Fibroblast of skin of left biceps (primary cell): ENCODE results near the gene RPL28.

Experiments used
- DNase-seq, 2 experiments: peaks; one replicate each; pipeline ENCODE4 v3.0.0-alpha.2; 2013; ENCODE audit warnings: low read depth in 2 of 2

The RPL28 gene

GRCh38 chr19:55353356-55353802, 32.4 kb upstream of the RPL28 start:
- no peak for DNase-seq

DNA sequence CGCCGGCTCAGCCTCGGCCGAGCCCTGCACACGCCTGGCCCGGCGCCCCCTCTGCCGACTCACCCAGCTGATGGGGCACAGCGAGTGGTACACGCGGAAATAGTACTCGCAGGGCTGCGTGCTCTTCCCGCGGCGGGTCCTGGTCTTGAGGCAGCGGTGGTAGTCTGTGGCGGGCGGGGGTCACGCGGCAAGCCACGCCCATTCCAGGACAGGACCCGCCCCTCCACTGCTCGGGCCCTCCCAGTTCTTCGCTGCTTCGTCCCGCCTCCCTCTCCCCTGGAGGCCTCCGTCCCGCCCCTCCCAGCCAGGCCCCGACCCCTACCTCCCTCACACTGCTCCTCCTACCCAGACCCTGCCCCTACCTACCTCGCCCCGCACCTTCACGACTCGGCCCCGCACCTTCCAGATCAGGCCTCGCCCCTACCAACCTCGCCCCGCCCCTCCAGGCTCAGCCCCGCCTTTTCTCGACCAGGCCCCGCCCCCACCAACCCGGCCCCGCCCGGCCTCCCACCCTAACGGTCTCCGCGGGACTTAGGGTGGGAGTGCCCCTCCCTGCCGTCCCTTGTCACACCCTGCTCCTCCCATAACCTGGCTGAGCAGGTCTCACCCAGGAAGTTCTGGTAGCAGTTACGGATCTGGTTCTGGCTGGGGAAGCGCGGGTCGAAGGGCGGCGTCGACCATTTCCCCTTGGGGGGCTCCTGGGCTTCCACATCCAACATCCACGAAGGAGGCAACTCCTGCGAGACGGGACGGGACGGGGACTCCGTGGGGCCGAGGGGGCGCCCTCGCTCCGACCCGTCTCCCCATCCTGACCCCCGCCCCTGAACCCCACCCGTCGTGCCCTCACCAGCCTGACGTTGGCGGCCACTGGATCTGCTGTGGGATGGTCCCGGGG, 31.7 kb upstream of the RPL28 start:
- no peak for DNase-seq

- no peak for DNase-seq
Observed at GRCh38 chr19:55354698-55355212, 31.0 kb upstream of the RPL28 start, which contains the start of gene COX6B2. COX6B2 (minus strand) TSS chr19:55354719; CDS start chr19:55354521, 198 bp downstream.

GRCh38 chr19:55355213-55355821, 30.4 kb upstream of the RPL28 start:
- no peak for DNase-seq

DNA sequence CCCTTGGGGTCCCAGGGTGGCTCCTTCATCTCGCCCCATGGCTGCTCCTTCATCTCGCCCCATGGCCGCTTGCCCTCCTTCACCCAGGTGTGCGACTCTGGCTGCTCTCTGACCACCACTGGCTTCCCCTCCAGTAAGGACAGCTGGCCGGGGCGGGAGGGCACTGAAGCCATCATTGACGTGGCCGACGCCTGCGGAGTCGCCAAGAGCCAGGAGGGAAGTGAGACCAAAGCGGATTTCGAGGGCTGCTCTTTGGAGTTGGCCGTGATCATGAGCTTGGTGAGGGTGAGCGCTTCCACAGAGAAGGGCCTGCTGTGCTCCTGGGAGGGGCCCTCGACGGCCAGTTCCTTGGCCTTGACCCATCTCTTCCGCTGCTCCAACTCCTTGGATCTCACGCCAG, 27.2 kb upstream of the RPL28 start:
- DNase-seq = no peak

DNA sequence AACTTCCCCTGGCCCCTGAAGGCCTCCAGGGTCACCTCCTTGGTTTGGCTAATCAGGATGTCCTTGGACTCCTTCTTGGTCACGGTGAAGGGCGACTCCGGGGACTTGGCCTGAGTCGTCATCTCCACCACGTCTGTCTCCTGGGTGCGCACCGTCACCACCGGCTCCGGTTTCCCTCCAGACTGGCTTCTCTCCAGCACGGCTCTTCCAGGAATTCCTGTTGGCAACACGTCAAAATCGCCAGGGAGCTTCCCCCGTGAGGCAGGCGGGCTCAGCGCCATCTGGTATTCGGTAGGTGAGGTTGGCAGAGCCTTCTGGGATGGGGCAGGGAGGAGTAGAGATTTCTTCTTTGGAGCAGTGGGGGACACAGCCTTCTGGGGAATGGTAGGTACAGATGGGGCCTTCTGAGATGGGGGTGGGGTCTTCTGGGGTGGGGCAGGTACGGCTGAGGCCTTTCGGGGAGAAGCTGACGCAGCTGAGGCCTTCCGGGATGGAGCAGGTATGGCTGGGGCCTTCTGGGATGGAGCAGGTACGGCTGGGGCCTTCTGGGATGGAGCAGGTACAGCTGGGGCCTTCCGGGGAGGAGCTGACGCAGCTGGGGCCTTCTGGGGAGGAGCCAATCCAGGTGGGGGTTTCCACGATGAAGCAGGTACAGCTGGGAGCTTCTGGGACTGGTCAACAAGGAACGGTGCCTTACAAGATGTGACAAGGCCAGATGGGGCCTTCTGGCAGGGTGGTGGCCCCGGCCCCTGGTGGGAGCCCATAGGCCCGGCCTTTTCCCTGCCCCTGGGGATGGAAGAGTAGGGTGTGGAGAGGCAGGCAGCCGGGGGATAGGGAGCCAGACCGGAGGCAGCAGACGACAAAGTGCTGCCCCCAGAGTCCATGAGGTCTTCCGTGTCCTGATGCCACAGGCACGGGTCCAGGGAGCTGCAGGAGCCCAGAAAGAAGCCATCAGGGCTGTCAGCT, 26.5 kb upstream of the RPL28 start:
- DNase-seq = no peak

DNA sequence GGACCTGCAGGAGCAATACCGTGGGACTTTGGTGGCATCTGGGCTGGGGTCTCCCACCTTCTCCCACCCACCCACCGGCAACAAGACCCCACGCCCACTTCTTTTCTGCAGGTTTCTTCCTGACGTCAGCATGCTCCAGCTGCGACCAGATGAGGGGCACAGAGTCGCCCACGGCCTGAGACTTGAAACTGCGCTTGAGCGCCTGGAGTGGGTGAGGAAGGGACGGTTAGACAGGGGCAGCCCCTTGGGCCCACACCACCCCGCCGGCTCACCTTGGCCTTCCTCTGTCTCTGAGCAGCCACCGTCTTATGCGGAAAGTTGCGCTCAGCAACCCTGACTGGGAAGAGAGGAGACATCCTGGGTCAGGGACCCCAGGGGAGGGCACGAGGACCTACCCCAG, 24.8 kb upstream of the RPL28 start:
- no peak for DNase-seq

- no peak for DNase-seq
Observed at GRCh38 chr19:55362174-55362989, 23.4 kb upstream of the RPL28 start.

- no peak for DNase-seq
Observed at GRCh38 chr19:55362990-55363716, 22.6 kb upstream of the RPL28 start, which contains the start of gene GARIN5B. GARIN5B (minus strand) TSS chr19:55363260; CDS start chr19:55363066, 194 bp downstream.

DNA sequence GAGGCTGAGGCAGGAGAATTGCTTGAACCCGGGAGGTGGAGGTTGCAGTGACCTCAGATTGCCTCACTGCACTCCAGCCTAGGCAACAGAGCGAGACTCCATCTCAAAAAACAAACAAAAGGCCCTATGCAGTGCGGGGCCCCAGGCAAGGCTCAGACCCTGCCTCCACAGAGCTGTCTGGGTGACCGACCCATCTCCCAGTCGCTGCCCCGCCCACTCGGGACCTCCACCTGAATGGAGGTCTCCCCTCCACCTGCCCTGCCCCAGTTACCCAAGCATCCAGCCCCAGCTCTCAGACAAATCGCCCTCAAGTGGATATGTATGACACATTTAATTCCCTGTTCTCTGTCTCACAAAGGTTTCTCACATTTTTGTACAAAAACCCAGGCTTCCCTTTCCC, 20.5 kb upstream of the RPL28 start:
- DNase-seq = no peak

DNA sequence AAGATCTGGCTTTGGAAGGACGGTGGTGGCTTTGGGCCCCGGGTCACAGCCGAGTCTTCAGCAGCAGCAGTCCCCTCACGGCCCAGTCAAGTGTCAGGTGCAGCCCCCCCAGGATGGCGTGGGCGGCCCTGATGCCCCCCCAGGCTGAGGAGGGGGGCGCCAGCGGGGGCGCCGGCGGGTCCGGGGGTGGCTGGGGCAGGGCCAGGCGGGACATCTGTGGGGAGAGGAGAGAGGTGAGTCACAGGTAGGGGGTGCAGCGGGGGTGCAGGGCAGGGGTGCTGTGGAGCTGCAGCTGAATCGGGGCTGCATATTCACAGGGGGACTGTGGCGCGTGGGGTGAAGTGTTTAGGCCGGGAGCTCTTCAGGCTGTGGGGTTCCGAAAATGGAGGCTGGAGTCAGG, 19.8 kb upstream of the RPL28 start:
- no peak for DNase-seq

DNA sequence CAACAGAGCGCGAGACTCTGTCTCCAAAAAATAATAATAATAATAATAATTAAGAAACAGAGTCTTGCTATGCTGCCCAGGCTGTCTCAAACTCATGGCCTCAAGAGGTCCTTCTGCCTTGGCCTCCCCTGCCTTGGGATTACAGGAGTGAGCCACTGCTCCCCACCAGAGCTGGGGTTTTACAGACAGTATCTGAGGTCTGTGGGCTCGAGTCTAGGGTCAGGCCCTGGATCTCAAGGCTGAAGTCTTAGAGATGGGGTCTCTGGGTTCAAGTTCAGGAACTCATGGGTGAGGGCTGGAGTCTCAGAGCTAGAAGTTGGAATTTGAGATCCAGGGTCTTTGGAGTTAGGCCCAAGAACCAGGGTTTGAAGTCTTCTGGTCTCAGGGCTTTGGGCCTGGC, 18.9 kb upstream of the RPL28 start:
- DNase-seq = no peak

GRCh38 chr19:55368106-55368505, 17.6 kb upstream of the RPL28 start:
- DNase-seq = no peak

DNA sequence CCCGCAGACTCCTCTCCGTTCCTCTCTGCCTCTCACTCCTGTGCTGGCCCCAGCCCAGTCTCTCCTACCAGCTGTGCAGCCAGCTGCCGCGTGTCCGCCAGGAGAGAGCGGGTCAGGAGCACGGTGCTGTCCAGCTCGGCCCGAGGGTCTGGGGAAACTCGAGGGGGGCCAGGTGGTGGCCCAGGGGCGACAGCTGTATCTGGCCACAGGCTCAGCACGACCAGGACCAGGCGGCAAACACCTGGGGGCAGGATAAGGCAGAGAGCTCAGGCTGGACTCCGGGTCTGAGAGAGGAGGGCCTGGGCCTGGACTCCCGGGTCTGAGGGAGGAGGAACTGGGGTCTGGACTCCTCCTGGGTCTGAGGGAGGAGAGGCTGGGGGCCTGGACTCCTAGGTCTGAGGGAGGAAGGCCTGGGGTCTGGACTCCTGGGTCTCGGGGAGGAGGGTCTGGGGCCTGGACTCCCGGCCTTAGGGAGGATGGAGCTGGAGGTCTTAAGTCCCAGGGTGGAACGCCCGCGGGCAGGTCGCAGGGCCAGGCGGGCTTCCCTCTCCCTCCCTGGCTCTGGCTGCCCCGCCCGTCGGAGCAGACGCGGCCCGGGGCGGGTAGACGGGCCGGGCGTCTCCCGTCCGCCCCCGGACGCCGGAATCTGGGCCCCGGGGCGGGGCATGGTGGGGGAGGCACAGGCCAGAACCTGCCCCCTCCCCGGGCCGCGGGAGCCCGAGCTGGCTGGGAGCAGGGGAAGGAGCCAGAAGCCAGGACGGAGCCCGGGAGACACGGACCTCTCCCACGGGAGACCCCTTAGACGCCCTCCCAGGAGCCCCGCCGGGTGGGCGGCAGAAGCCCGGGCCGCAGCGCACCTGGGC, 16.8 kb upstream of the RPL28 start:
- peak in 1 of 2 experiments; percentile 31 for DNase-seq

DNA sequence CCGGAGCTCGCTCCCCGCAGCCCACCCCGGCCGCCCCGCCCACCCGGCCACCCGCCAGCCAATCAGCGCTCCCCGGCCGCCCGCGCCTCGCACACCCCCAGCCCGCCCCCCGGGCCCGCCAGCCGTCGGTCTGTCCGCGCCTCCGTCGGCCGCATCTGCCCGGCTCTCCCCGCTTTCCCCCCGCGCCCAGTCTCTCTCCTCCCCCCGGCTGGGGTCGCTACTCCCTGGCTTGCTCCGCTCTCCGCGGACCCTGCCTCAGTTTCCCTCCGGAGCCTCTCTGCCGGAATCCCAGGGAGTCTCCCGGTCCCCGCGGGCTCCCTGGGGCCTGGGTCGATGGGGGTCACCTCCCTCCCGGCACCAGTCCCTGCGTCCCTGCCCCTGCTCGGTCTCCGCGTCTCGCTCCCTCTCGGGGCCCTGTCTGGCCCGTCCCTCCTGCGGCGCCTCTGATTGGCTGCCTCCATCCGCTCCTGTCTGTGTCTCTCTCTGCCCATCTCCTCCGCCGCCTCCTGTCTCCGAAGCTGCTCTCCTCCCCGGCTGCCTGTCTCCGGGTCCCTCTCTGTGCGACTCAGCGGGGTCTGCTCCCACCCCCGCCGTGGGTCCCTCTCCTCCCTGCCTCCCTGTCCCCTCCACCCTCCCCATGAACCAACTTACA, 16.0 kb upstream of the RPL28 start:
- DNase-seq = peak; percentile 31 to 42

- DNase-seq = peak in 1 of 2 experiments; percentile 14
Observed at GRCh38 chr19:55370305-55370988, 15.3 kb upstream of the RPL28 start, which contains the start of gene IL11. IL11 (minus strand) TSS chr19:55370463; CDS start chr19:55370310, 153 bp downstream.

- DNase-seq = peak in 1 of 2 experiments; percentile 24
Observed at GRCh38 chr19:55372316-55373081, 13.2 kb upstream of the RPL28 start.
